Endothelial cell of umbilical vein (primary cell): ENCODE data around the gene CGRRF1. TPM values are rescaled to one million over a fixed set of nuclear protein-coding genes. Genes with fewer than 3 reads are reported as not detected.

Experiments used
- BruUV-seq: library from RNA; stranded (reverse); fragments of 400-500 nt; replicated peaks from 2 replicates; lab custom pipeline; 2021; lab: Mats Ljungman, UMichigan
- CTCF ChIA-PET: fragments of 300-600, 350-600 bp; sonication (Branson Sonifier 250); formaldehyde crosslinking; loops from one replicate; lab custom pipeline; 2021; ENCODE audit warnings: antibody characterized with exemption, inconsistent platforms; lab: Charles Lee
- POLR2A ChIA-PET: fragments of 300-600, 350-600 bp; sonication (Branson Sonifier 250); formaldehyde crosslinking; loops from one replicate; lab custom pipeline; 2021; ENCODE audit warnings: antibody characterized with exemption, inconsistent platforms; lab: Charles Lee
- DNase-seq: peaks from one replicate; pipeline ENCODE4 v3.0.0-alpha.2; 2011; ENCODE audit warnings: low read depth, low spot score
- FAIRE-seq: peaks from 2 replicates; lab custom pipeline; 2011; peaks lifted over from hg19 to GRCh38; lab: Jason Lieb, UNC
- H2AFZ ChIP-seq: 2 replicates; pipeline ENCODE4 v1.6.0; 2012; ENCODE audit warnings: low read depth, low read length, control low read depth, inconsistent platforms
- H3K27ac ChIP-seq: 2 replicates; pipeline ENCODE4 v1.5.1; 2011; ENCODE audit warnings: low read depth, mild to moderate bottlenecking, control low read depth, low read length, moderate library complexity; ENCODE audit not compliant: insufficient read depth
- H3K27me3 ChIP-seq, 2 experiments: 2 replicates each; pipeline versions ENCODE4 v1.6.0 to v1.6.1; 2011; ENCODE audit warnings: low read length in 2 of 2, mixed read lengths in 1 of 2; ENCODE audit not compliant: control insufficient read depth in 2 of 2, insufficient read depth in 2 of 2
- H3K36me3 ChIP-seq, 2 experiments: 2 replicates in 1 of 2; 3 replicates in 1 of 2; pipeline ENCODE4 v1.5.1; 2011; ENCODE audit warnings: low read length in 2 of 2, mild to moderate bottlenecking in 1 of 2, moderate library complexity in 1 of 2; ENCODE audit not compliant: control insufficient read depth in 2 of 2, insufficient read depth in 2 of 2; ENCODE audit errors: extremely low read depth in 1 of 2
- H3K4me1 ChIP-seq: 3 replicates; pipeline ENCODE4 v1.5.1; 2011; ENCODE audit warnings: mild to moderate bottlenecking, low read length; ENCODE audit not compliant: control insufficient read depth, insufficient read depth; ENCODE audit errors: extremely low read depth
- H3K4me2 ChIP-seq: 2 replicates; pipeline ENCODE4 v1.6.1; 2011; ENCODE audit warnings: low read length, control low read depth, mixed read lengths; ENCODE audit not compliant: insufficient read depth
- H3K4me3 ChIP-seq, 3 experiments: fragments of 200-600 bp in 1 of 3; sonication (generic), shearing (Covaris generic) in 1 of 3; replicated peaks in 1 of 3; 2 replicates each; pipeline ENCODE4 v1.5.1; 2011 to 2016; ENCODE audit warnings: control low read depth in 3 of 3, low read length in 3 of 3, mild to moderate bottlenecking in 2 of 3, inconsistent platforms in 1 of 3, low read depth in 1 of 3, moderate library complexity in 1 of 3; ENCODE audit not compliant: insufficient read depth in 1 of 3
- H3K79me2 ChIP-seq: 2 replicates; pipeline ENCODE4 v1.6.0; 2012; ENCODE audit warnings: low read length, inconsistent platforms; ENCODE audit not compliant: control insufficient read depth, insufficient read depth
- H3K9ac ChIP-seq: replicated peaks from 2 replicates; pipeline ENCODE3; 2011; ENCODE audit warnings: low read length, control low read depth; ENCODE audit not compliant: insufficient read depth; ENCODE audit errors: extremely low read depth
- H3K9me1 ChIP-seq: replicated peaks from 3 replicates; pipeline ENCODE4 v1.6.0; 2011; ENCODE audit warnings: mild to moderate bottlenecking, low read length; ENCODE audit not compliant: control insufficient read depth, insufficient read depth; ENCODE audit errors: extremely low read depth
- H3K9me3 ChIP-seq: replicated peaks from 2 replicates; pipeline ENCODE4 v1.5.1; 2012; ENCODE audit warnings: low read length, inconsistent platforms; ENCODE audit not compliant: control insufficient read depth, insufficient read depth
- H4K20me1 ChIP-seq: replicated peaks from 2 replicates; pipeline ENCODE3; 2011; ENCODE audit warnings: mild to moderate bottlenecking, low read length; ENCODE audit not compliant: control insufficient read depth, insufficient read depth; ENCODE audit errors: extremely low read depth
- EZH2 ChIP-seq: IDR thresholded peaks from 2 replicates; pipeline ENCODE4 v1.6.1; 2012; ENCODE audit warnings: borderline replicate concordance, low read depth, mild to moderate bottlenecking, moderate library complexity, low read length, inconsistent platforms; ENCODE audit not compliant: severe bottlenecking
- FOS ChIP-seq: IDR thresholded peaks from 2 replicates; pipeline ENCODE4 v1.6.1; 2011; ENCODE audit warnings: mild to moderate bottlenecking, low read length, moderate library complexity, borderline replicate concordance; ENCODE audit not compliant: insufficient read depth
- GATA2 ChIP-seq: IDR thresholded peaks from 2 replicates; pipeline ENCODE4 v1.7.0; 2011; ENCODE audit warnings: low read depth, mild to moderate bottlenecking, moderate library complexity, mixed read lengths, low read length; ENCODE audit not compliant: insufficient read length, insufficient read depth
- JUN ChIP-seq: IDR thresholded peaks from 2 replicates; pipeline ENCODE4 v1.6.1; 2011; ENCODE audit warnings: borderline replicate concordance, low read depth; ENCODE audit not compliant: insufficient read length, insufficient read depth
- POLR2A ChIP-seq: IDR thresholded peaks from 2 replicates; pipeline ENCODE4 v1.6.1; 2012; ENCODE audit warnings: low read depth, mild to moderate bottlenecking, control low read depth, low read length
- POLR2AphosphoS5 ChIP-seq: IDR thresholded peaks from 2 replicates; pipeline ENCODE4 v1.6.1; 2012; ENCODE audit warnings: low read depth, mild to moderate bottlenecking, control low read depth, low read length, moderate library complexity; ENCODE audit not compliant: insufficient read depth
- dilution Hi-C: fragments of 300-500 bp; cut with MboI; formaldehyde crosslinking; loops from one replicate; pipeline ENCODE4 v1.15.0; 2019; ENCODE audit warnings: low sequenced_read_pairs; ENCODE audit not compliant: extremely low pct_ligation_motif_present
- intact Hi-C: fragments of 100-400 bp; cut with micrococcal nuclease; formaldehyde crosslinking; loops from one replicate; pipeline ENCODE4 v1.10.0; 2022
- polyA plus RNA-seq, 4 experiments: library from polyadenylated mRNA; depleted of rRNA in 3 of 4; stranded (reverse) in 3 of 4; unstranded in 1 of 4; fragments of >200 nt; gene quantifications; 2 replicates each; pipeline versions ENCODE4 v1.2.1 to v1.2.3, GENCODE V29; 2011 to 2012; ENCODE audit warnings: missing spikeins in 1 of 4
- total RNA-seq: library from RNA; stranded (reverse); gene quantifications from 2 replicates; pipeline ENCODE4 v1.2.3, GENCODE V29; 2021
- TF ChIP-seq, protein P1 (sequence below): IDR thresholded peaks from 2 replicates; pipeline ENCODE4 v1.6.1; 2011; ENCODE audit not compliant: insufficient read depth, insufficient read length
- TF ChIP-seq, protein P2 (sequence below), 2 donors: IDR thresholded peaks; 1 replicate in 1 of 2; 2 replicates in 1 of 2; pipeline ENCODE4 v1.5.1; 2011; ENCODE audit warnings: low read length in 2 of 2, mild to moderate bottlenecking in 2 of 2, moderate library complexity in 2 of 2, control low read depth in 1 of 2, inconsistent platforms in 1 of 2, low read depth in 1 of 2; ENCODE audit not compliant: insufficient read depth in 1 of 2; ENCODE audit errors: extremely low read depth in 1 of 2

Gene CGRRF1
- total and polyA plus RNA-seq, 2 donors (not counting 3 experiments of a cell fraction or from before 2014, with no cell fraction given) = 6.6 to 15.7 TPM

DNA sequence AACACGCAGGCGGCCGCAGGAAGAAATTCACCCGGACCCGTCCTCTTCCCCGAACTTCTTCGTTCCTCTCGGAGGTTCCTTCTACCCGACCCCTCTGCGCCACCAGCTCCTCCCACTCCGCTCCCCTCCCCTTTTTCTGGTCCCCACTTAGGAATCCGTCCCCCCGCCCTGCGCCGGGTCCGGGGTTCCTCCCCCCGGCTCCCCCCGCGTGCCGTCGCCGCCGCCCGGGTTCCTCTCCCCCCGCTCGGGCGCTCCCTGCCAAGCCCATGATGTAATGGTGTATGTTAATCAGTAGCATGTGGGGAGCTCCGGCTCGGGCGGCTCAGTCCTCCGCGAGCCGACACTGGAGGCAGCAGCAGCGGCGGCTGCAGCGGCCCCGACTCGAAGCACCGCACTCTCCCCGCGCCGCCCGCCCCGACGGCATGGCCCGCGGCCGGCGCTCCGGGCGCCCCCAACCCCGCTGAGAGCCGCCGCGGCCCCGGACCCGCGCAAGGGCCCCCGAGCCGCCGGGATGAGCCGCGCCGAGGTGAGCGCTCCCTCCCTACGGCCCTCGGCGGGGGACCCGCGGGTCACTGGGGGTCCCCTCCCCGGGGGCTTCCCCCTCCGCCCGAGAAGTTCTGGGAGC is 56.2 kb downstream of the CGRRF1 start:
- intact Hi-C loops = loop anchor here (1.0 to 2.0 kb wide), 6 partner anchors 57 to 461 kb away; partner anchors contain the start of genes CGRRF1, GMFB, SOCS4 and WDHD1
- peak overlapping the region; percentile 80 for H3K27ac ChIP-seq
- H3K4me2 ChIP-seq = peak overlapping the region; percentile 71
- H2AFZ ChIP-seq = peak overlapping the region; percentile 29
- DNase-seq (peak; percentile 94), FAIRE-seq (peak; percentile 80)
- POLR2A ChIA-PET = interaction anchor here (0.6 to 3.9 kb wide), 13 partner anchors 36 to 208 kb away, joined by 3 to 54 read pairs (median 5); no protein-coding TSS in a partner anchor
- peaks cover 33% of the 10 kb centered on the region for H3K4me1 ChIP-seq
- no peaks in the 10 kb centered on the region for H3K36me3 ChIP-seq
- peak overlapping the region; percentile 41 to 87 (median 75) for H3K4me3 ChIP-seq
- dilution Hi-C loops = no loop called here
- H3K27me3 ChIP-seq = no peaks in the 10 kb centered on the region
- CTCF ChIA-PET = interaction anchor here (0.8 to 8.5 kb wide), 17 partner anchors 56 to 311 kb away, joined by 3 to 286 read pairs (median 7); partner anchors contain the start of genes CGRRF1 and GMFB
- H3K9me3 ChIP-seq = no peaks in the 10 kb centered on the region
- H4K20me1 ChIP-seq = no peaks in the 10 kb centered on the region
- peak overlapping the region; percentile 98 for H3K9ac ChIP-seq
- BruUV-seq = no TSS peak
- TF ChIP-seq, protein P1, sequence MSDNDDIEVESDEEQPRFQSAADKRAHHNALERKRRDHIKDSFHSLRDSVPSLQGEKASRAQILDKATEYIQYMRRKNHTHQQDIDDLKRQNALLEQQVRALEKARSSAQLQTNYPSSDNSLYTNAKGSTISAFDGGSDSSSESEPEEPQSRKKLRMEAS = no peak
- peak; percentile 79 for TF ChIP-seq POLR2A
- no peaks in the 10 kb centered on the region for H3K9me1 ChIP-seq
- H3K79me2 ChIP-seq = peaks cover 46% of the 10 kb centered on the region

DNA sequence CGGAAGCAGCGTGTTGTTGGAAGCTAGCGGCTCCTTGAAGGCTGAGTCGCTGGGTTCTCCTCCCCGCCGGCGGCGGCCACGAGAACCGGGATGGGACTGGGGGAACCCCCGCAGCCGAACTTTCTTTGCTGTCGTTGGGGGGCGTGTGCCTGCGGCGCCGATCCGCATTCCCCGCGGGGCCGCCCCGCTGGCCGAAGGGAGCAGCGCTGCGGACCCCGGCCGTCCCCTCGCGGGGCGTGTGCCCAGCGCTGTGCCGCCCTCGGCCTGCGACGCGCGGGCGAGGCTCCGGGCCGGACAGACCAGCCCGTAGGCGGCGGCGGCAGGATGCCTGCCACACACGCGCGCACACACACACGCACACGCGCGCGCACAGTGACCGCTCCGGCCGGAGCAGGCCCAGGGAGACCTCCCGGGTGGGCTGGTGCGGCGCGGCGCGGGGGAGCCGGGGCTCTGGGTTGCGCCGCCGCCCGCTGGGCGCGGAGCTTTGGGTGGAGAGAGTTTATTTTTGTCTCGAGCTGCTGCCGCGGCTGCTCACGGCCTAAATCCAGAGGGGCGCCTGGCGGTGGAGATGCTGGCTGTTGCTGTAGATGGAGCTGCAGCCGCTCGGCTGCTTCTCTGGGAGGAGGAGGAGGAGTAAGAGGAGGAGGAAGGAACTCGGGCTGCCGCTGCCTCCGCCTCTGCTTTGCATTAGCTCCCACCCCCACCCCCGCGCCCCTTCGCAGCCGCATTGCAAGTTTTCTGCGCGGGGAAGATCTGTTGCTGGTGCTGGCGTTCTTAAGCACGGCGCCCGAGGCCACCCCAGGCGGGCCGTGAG is 56.9 kb downstream of the CGRRF1 start, which contains the start of gene SAMD4A:
TSS of gene SAMD4A (plus strand) at position 719 of the 814 bp plus-strand sequence. CDS start 789 bp downstream, outside the sequence.
- H2AFZ ChIP-seq = no peak within 1 kb of the TSS
- TSS peak; percentile 21 for BruUV-seq
- dilution Hi-C loops = no loop called here
- peak within 1 kb of the TSS; percentile 98 for H3K9ac ChIP-seq
- peak within 1 kb of the TSS; percentile 64 for H3K4me2 ChIP-seq
- peaks cover 53% of the 10 kb centered on the region for H3K79me2 ChIP-seq
- no peaks in the 10 kb centered on the region for H3K9me1 ChIP-seq
- ChIA-PET POLR2A (interaction anchor here (1.0 to 3.9 kb wide), 11 partner anchors 11 to 207 kb away, joined by 3 to 54 read pairs (median 7); no protein-coding TSS in a partner anchor), CTCF (interaction anchor here (0.6 to 8.5 kb wide), 28 partner anchors 10 to 241 kb away, joined by 3 to 286 read pairs (median 4); partner anchors contain the start of genes CGRRF1 and GMFB)
- H3K36me3 ChIP-seq = no peaks in the 10 kb centered on the region
- H4K20me1 ChIP-seq = no peaks in the 10 kb centered on the region
- no peaks in the 10 kb centered on the region for H3K9me3 ChIP-seq
- intact Hi-C loops = loop anchor here (1.0 kb wide), 2 partner anchors 88 to 125 kb away; no protein-coding TSS in a partner anchor
- H3K27me3 ChIP-seq = no peaks in the 10 kb centered on the region
- H3K4me3 ChIP-seq = peak within 1 kb of the TSS; percentile 41 to 87 (median 75)
- H3K4me1 ChIP-seq = peaks cover 38% of the 10 kb centered on the region
- DNase-seq (peak; percentile 84), FAIRE-seq (peak; percentile 77)
- TF ChIP-seq POLR2A = no peak
- TF ChIP-seq, protein P2, sequence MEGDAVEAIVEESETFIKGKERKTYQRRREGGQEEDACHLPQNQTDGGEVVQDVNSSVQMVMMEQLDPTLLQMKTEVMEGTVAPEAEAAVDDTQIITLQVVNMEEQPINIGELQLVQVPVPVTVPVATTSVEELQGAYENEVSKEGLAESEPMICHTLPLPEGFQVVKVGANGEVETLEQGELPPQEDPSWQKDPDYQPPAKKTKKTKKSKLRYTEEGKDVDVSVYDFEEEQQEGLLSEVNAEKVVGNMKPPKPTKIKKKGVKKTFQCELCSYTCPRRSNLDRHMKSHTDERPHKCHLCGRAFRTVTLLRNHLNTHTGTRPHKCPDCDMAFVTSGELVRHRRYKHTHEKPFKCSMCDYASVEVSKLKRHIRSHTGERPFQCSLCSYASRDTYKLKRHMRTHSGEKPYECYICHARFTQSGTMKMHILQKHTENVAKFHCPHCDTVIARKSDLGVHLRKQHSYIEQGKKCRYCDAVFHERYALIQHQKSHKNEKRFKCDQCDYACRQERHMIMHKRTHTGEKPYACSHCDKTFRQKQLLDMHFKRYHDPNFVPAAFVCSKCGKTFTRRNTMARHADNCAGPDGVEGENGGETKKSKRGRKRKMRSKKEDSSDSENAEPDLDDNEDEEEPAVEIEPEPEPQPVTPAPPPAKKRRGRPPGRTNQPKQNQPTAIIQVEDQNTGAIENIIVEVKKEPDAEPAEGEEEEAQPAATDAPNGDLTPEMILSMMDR (IDR thresholded peaks at IDR 0.05; ENCODE audit: extremely low read depth in 1 of 2, insufficient read depth in 1 of 2, low read depth in 1 of 2, low read length in 2 of 2) = peak in 1 of 2 donors; percentile 34
- TF ChIP-seq, protein P1 = no peak
- TF ChIP-seq JUN = no peak
- no peak for TF ChIP-seq GATA2
- no peak for TF ChIP-seq EZH2
- peak; percentile 23 for TF ChIP-seq POLR2AphosphoS5
- no peak for TF ChIP-seq FOS
- H3K27ac ChIP-seq = peak within 1 kb of the TSS; percentile 80
